ENCODE measurements around the gene ARMC8.

GRCh38 chr3:138197524-138197923 is 10.4 kb downstream of the ARMC8 start:
- TF ChIP-seq POLR2A (IDR thresholded peaks at IDR 0.05) = no peak
- no peak for TF ChIP-seq CTCF (IDR thresholded peaks at IDR 0.05)
